ENCODE measurements around the gene FBXW7.

Gene FBXW7

GRCh38 chr4:152325831-152326230 lies 210.1 kb downstream of the FBXW7 start:
- FAIRE-seq (peak; percentile 33), DNase-seq (ENCODE audit: insufficient read length, low spot score) (no peak)
- no peak for TF ChIP-seq POU2F2 (IDR thresholded peaks at IDR 0.05; ENCODE audit: low read depth, low read length)
- no peak for TF ChIP-seq POLR2AphosphoS5 (IDR thresholded peaks at IDR 0.05; ENCODE audit: low read depth, low read length)
- TF ChIP-seq SPI1 (IDR thresholded peaks at IDR 0.05; ENCODE audit: low read depth, low read length), result no peak
- TF ChIP-seq POLR2A (IDR thresholded peaks at IDR 0.05; ENCODE audit: low read depth, low read length), result no peak

DNA sequence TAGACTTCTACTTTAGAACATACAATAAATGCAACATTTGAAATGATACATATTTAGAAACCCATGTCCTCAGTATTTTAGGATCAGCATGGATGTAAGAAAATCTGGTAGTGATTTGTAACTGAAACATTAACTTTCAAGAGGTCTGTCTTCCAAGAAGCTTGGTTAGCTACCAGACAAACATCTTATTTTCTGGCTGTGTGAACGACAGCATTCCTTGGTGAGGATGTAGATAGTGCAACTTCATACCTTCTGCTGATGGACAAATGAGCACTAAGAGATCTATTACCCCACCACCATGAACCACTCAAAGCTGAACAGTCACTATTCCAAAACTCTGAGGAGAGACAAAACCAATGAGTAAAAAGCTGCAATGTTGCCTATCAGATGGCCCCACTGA lies 212.7 kb downstream of the FBXW7 start:
- TF ChIP-seq TAF1 (IDR thresholded peaks at IDR 0.05; ENCODE audit: low read depth, low read length) (no peak), PAX5 (IDR thresholded peaks at IDR 0.05; ENCODE audit: insufficient read depth, low read length, severe bottlenecking) (no peak), POU2F2 (IDR thresholded peaks at IDR 0.05; ENCODE audit: low read depth, low read length) (no peak), SPI1 (IDR thresholded peaks at IDR 0.05; ENCODE audit: low read depth, low read length) (no peak), POLR2AphosphoS5 (IDR thresholded peaks at IDR 0.05; ENCODE audit: low read depth, low read length) (no peak), POLR2A (IDR thresholded peaks at IDR 0.05; ENCODE audit: low read depth, low read length) (no peak)
- no peak for FAIRE-seq
- no peak for DNase-seq (ENCODE audit: insufficient read length, low spot score)

DNA sequence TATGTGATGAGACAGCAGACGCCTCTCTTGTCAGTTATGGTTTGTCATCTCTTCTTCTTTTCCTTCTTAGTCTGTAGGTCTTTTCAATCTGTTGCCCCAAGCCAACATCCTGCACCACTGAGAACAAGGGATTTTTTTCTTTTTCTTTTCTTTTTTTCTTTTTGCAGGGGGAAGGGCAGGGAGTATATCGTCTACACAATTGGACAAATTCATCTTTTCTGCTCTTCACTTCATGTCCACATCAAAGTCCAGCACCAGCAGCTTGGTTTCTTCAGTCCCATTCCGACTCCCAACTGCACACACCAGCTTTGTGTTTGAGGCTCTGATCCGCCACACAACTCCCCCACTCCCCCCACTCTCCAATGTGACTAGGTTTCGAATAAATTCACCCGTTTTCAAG lies 213.2 kb downstream of the FBXW7 start:
- FAIRE-seq (no peak), DNase-seq (ENCODE audit: insufficient read length, low spot score) (no peak)
- TF ChIP-seq TAF1 (IDR thresholded peaks at IDR 0.05; ENCODE audit: low read depth, low read length) (no peak), SPI1 (IDR thresholded peaks at IDR 0.05; ENCODE audit: low read depth, low read length) (no peak), POU2F2 (IDR thresholded peaks at IDR 0.05; ENCODE audit: low read depth, low read length) (no peak), PAX5 (IDR thresholded peaks at IDR 0.05; ENCODE audit: insufficient read depth, low read length, severe bottlenecking) (no peak), POLR2AphosphoS5 (IDR thresholded peaks at IDR 0.05; ENCODE audit: low read depth, low read length) (no peak), POLR2A (IDR thresholded peaks at IDR 0.05; ENCODE audit: low read depth, low read length) (no peak)

DNA sequence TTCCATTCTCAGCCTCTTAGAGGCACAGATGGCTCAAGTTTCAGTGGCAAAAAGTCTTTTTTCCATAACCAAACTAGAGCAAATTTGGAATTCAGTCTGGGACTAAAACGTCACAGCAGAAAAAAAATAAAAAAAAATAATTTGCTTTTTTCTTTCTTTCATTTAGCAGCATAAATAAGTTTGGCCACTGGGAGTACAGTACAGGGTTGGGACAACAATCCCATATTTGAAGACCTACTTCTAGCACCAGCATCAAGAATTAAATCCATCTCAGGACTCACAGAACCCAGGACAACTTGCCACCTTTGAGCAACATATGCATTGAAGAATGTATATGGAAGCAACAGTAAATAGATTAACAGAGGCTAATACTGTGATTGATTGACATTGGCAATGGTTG lies 214.0 kb downstream of the FBXW7 start:
- FAIRE-seq, result no peak
- no peak for DNase-seq (ENCODE audit: insufficient read length, low spot score)
- TF ChIP-seq POLR2AphosphoS5 (IDR thresholded peaks at IDR 0.05; ENCODE audit: low read depth, low read length) (no peak), TAF1 (IDR thresholded peaks at IDR 0.05; ENCODE audit: low read depth, low read length) (no peak), PAX5 (IDR thresholded peaks at IDR 0.05; ENCODE audit: insufficient read depth, low read length, severe bottlenecking) (no peak), POU2F2 (IDR thresholded peaks at IDR 0.05; ENCODE audit: low read depth, low read length) (no peak), POLR2A (IDR thresholded peaks at IDR 0.05; ENCODE audit: low read depth, low read length) (no peak), SPI1 (IDR thresholded peaks at IDR 0.05; ENCODE audit: low read depth, low read length) (no peak)

- FAIRE-seq, result no peak
- TF ChIP-seq SPI1 (IDR thresholded peaks at IDR 0.05; ENCODE audit: low read depth, low read length) (no peak), TAF1 (IDR thresholded peaks at IDR 0.05; ENCODE audit: low read depth, low read length) (no peak)
- no peak for DNase-seq (ENCODE audit: insufficient read length, low spot score)
Observed at GRCh38 chr4:152321398-152321797, 214.5 kb downstream of the FBXW7 start.

GRCh38 chr4:152316969-152317368 lies 218.9 kb downstream of the FBXW7 start:
- FAIRE-seq (no peak), DNase-seq (ENCODE audit: insufficient read length, low spot score) (no peak)
- TF ChIP-seq POLR2A (IDR thresholded peaks at IDR 0.05; ENCODE audit: low read depth, low read length) (no peak), POLR2AphosphoS5 (IDR thresholded peaks at IDR 0.05; ENCODE audit: low read depth, low read length) (no peak), TAF1 (IDR thresholded peaks at IDR 0.05; ENCODE audit: low read depth, low read length) (no peak), PAX5 (IDR thresholded peaks at IDR 0.05; ENCODE audit: insufficient read depth, low read length, severe bottlenecking) (no peak), POU2F2 (IDR thresholded peaks at IDR 0.05; ENCODE audit: low read depth, low read length) (no peak), SPI1 (IDR thresholded peaks at IDR 0.05; ENCODE audit: low read depth, low read length) (no peak)

DNA sequence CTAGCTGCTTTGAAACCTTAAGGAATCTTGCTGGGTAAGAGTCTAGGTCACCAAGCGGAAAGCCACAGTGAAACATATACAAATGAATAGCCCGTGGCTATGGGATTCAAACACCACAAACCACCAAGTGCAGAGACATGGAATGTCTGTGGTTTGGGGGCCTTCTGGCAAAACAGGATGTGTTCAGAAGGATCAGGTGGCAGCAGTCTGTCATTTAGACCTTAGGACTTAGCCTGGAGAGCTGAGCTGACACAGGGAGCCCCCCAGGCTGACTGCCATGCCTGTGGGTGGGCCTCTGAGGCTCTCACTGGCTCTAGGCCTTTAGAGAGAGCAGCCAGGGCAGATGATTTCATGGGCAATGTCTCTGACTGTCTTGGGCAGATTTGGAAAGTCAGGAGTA lies 225.6 kb downstream of the FBXW7 start:
- TF ChIP-seq PAX5 (IDR thresholded peaks at IDR 0.05; ENCODE audit: insufficient read depth, low read length, severe bottlenecking) (no peak), POLR2A (IDR thresholded peaks at IDR 0.05; ENCODE audit: low read depth, low read length) (no peak), TAF1 (IDR thresholded peaks at IDR 0.05; ENCODE audit: low read depth, low read length) (no peak), SPI1 (IDR thresholded peaks at IDR 0.05; ENCODE audit: low read depth, low read length) (no peak), POLR2AphosphoS5 (IDR thresholded peaks at IDR 0.05; ENCODE audit: low read depth, low read length) (no peak), POU2F2 (IDR thresholded peaks at IDR 0.05; ENCODE audit: low read depth, low read length) (no peak)
- FAIRE-seq (peak; percentile 54), DNase-seq (ENCODE audit: insufficient read length, low spot score) (no peak)

GRCh38 chr4:152309418-152309817 lies 226.5 kb downstream of the FBXW7 start:
- FAIRE-seq, result no peak
- DNase-seq (ENCODE audit: insufficient read length, low spot score), result no peak
- TF ChIP-seq SPI1 (IDR thresholded peaks at IDR 0.05; ENCODE audit: low read depth, low read length), result no peak
- TF ChIP-seq POLR2A (IDR thresholded peaks at IDR 0.05; ENCODE audit: low read depth, low read length), result no peak
- TF ChIP-seq POU2F2 (IDR thresholded peaks at IDR 0.05; ENCODE audit: low read depth, low read length), result no peak
- no peak for TF ChIP-seq TAF1 (IDR thresholded peaks at IDR 0.05; ENCODE audit: low read depth, low read length)
- no peak for TF ChIP-seq POLR2AphosphoS5 (IDR thresholded peaks at IDR 0.05; ENCODE audit: low read depth, low read length)
- TF ChIP-seq PAX5 (IDR thresholded peaks at IDR 0.05; ENCODE audit: insufficient read depth, low read length, severe bottlenecking), result no peak

- DNase-seq (ENCODE audit: insufficient read length, low spot score) (no peak), FAIRE-seq (no peak)
- TF ChIP-seq SPI1 (IDR thresholded peaks at IDR 0.05; ENCODE audit: low read depth, low read length) (no peak), POLR2A (IDR thresholded peaks at IDR 0.05; ENCODE audit: low read depth, low read length) (no peak), TAF1 (IDR thresholded peaks at IDR 0.05; ENCODE audit: low read depth, low read length) (no peak), POLR2AphosphoS5 (IDR thresholded peaks at IDR 0.05; ENCODE audit: low read depth, low read length) (no peak), PAX5 (IDR thresholded peaks at IDR 0.05; ENCODE audit: insufficient read depth, low read length, severe bottlenecking) (no peak), POU2F2 (IDR thresholded peaks at IDR 0.05; ENCODE audit: low read depth, low read length) (no peak)
Observed at GRCh38 chr4:152308951-152309350, 226.9 kb downstream of the FBXW7 start.

- DNase-seq (ENCODE audit: insufficient read length, low spot score) (no peak), FAIRE-seq (peak; percentile 41)
- TF ChIP-seq SPI1 (IDR thresholded peaks at IDR 0.05; ENCODE audit: low read depth, low read length) (no peak), POU2F2 (IDR thresholded peaks at IDR 0.05; ENCODE audit: low read depth, low read length) (no peak), TAF1 (IDR thresholded peaks at IDR 0.05; ENCODE audit: low read depth, low read length) (no peak), POLR2AphosphoS5 (IDR thresholded peaks at IDR 0.05; ENCODE audit: low read depth, low read length) (no peak), POLR2A (IDR thresholded peaks at IDR 0.05; ENCODE audit: low read depth, low read length) (no peak), PAX5 (IDR thresholded peaks at IDR 0.05; ENCODE audit: insufficient read depth, low read length, severe bottlenecking) (no peak)
Observed at GRCh38 chr4:152307669-152308068, 228.2 kb downstream of the FBXW7 start.

Data from GM12891 (cell line).